Stomach smooth muscle (tissue), 2 donors: ENCODE results near the gene IL3RA.
"Not testable (repeated sequence)": the region's sequence is repeated elsewhere in the genome, so short reads cannot be mapped to it uniquely, and the experiment has no call there.

ENCODE experiments used
- H3K27ac ChIP-seq: one replicate; pipeline ENCODE4 v1.7.0; 2013; ENCODE audit warnings: mild to moderate bottlenecking, low read length, inconsistent platforms
- H3K27me3 ChIP-seq, 2 donors: one replicate each; pipeline ENCODE4 v1.7.0; 2013; ENCODE audit warnings: low read length in 2 of 2; ENCODE audit not compliant: insufficient read depth in 2 of 2, control insufficient read depth in 1 of 2
- H3K36me3 ChIP-seq, 2 donors: one replicate each; pipeline ENCODE4 v1.7.0; 2013; ENCODE audit warnings: low read length in 2 of 2; ENCODE audit not compliant: control insufficient read depth in 2 of 2, insufficient read depth in 2 of 2
- H3K4me1 ChIP-seq: one replicate; pipeline ENCODE4 v1.7.0; 2013; ENCODE audit warnings: low read length; ENCODE audit not compliant: control insufficient read depth, insufficient read depth
- H3K4me3 ChIP-seq, 2 donors: one replicate each; pipeline ENCODE4 v1.7.0; 2013; ENCODE audit warnings: low read length in 2 of 2
- H3K9ac ChIP-seq, 2 donors: one replicate each; pipeline ENCODE4 v1.7.0; 2013; ENCODE audit warnings: low read length in 2 of 2, mild to moderate bottlenecking in 1 of 2
- H3K9me3 ChIP-seq, 2 donors: one replicate each; pipeline ENCODE4 v1.7.0; 2013; ENCODE audit warnings: low read length in 2 of 2; ENCODE audit not compliant: control insufficient read depth in 2 of 2
- donor health status: healthy.
- donor health status: Pancreatic carcinoma.

IL3RA gene

DNA sequence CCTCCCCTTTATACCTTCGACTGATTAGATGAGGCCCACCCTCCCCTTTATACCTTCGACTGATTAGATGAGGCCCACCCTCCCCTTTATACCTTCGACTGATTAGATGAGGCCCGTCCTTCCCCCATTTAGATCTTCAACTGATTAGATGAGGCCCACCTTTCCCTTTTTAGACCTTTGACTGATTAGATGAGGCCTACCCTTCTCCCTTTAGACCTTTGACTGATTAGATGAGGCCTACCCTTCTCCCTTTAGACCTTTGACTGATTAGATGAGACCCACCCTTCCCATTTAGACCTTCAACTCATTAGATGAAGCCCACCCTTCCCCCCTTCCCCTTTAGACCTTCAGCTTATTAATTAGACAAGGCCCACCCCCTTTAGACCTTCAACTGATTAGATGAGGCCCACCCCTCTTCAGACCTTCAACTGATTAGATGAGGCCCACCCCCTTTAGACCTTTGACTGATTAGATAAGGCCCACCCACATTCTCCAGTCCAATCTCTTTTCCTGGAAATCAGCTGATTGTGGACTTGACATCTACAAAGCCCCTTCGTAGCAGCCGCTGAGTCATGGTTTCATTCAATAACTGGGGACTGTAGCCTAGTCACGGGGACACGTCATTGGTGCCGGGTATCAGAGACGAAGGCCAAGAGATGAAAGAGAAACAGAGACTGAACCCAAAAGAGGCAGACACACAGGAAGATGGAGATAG is 28.8 kb upstream of the IL3RA start:
- no peak overlapping the region for H3K27ac ChIP-seq
- H3K36me3 ChIP-seq = no peaks in the 10 kb centered on the region
- no peak overlapping the region for H3K9ac ChIP-seq
- H3K4me1 ChIP-seq = no peaks in the 10 kb centered on the region
- peaks cover 4 to 12% of the 10 kb centered on the region in 2 donors for H3K9me3 ChIP-seq
- no peak overlapping the region for H3K4me3 ChIP-seq
- H3K27me3 ChIP-seq = no peaks in the 10 kb centered on the region

GRCh38 chrX:1308476-1308875 is 28.1 kb upstream of the IL3RA start:
- Histone ChIP-seq H3K9me3 (peaks cover 4 to 12% of the 10 kb centered on the region in 2 donors), H3K4me1 (no peaks in the 10 kb centered on the region), H3K9ac (no peak overlapping the region), H3K27me3 (no peaks in the 10 kb centered on the region), H3K4me3 (no peak overlapping the region), H3K27ac (no peak overlapping the region), H3K36me3 (no peaks in the 10 kb centered on the region)

- H3K4me3 ChIP-seq, H3K27ac ChIP-seq, H3K27me3 ChIP-seq, H3K9ac ChIP-seq, H3K4me1 ChIP-seq, H3K36me3 ChIP-seq: not testable (repeated sequence)
- peaks cover 4 to 12% of the 10 kb centered on the region in 2 donors for H3K9me3 ChIP-seq
These were observed 27.7 kb upstream of the IL3RA start for GRCh38 chrX:1308917-1309316.

- Histone ChIP-seq H3K9ac (no peak overlapping the region), H3K36me3 (no peaks in the 10 kb centered on the region), H3K27ac (no peak overlapping the region), H3K4me3 (no peak overlapping the region), H3K4me1 (no peaks in the 10 kb centered on the region), H3K9me3 (no peaks in the 10 kb centered on the region), H3K27me3 (no peaks in the 10 kb centered on the region)
These were observed 22.8 kb upstream of the IL3RA start for GRCh38 chrX:1313788-1314187.

- Histone ChIP-seq H3K9ac (no peak overlapping the region), H3K36me3 (no peaks in the 10 kb centered on the region), H3K27me3 (no peaks in the 10 kb centered on the region), H3K9me3 (no peaks in the 10 kb centered on the region), H3K4me1 (no peaks in the 10 kb centered on the region), H3K4me3 (no peak overlapping the region), H3K27ac (no peak overlapping the region)
These were observed 20.1 kb upstream of the IL3RA start for GRCh38 chrX:1316527-1316926.

DNA sequence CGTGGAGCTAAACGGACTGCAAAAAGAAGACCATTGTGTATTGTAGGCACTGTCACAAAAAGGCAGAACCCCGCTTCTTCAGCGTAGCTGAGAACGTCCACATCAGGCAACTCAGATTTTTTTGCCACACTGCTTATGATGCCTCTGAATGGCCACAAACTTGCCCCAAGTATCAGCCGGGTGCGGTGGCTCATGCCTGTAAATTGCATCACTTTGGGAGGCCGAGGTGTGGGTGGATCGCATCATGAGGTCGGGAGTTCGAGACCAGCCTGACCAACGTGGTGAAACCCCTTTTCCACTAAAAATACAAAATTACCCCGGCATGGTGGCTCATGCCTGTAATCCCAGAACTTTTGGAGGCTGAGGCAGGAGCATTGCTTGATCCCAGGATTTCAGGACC is 14.9 kb upstream of the IL3RA start:
- H3K27me3 ChIP-seq = peaks cover 0 to 12% of the 10 kb centered on the region in 2 donors
- H3K27ac ChIP-seq = no peak overlapping the region
- H3K9me3 ChIP-seq = no peaks in the 10 kb centered on the region
- no peak overlapping the region for H3K4me3 ChIP-seq
- no peak overlapping the region for H3K9ac ChIP-seq
- no peaks in the 10 kb centered on the region for H3K36me3 ChIP-seq
- H3K4me1 ChIP-seq = no peaks in the 10 kb centered on the region

DNA sequence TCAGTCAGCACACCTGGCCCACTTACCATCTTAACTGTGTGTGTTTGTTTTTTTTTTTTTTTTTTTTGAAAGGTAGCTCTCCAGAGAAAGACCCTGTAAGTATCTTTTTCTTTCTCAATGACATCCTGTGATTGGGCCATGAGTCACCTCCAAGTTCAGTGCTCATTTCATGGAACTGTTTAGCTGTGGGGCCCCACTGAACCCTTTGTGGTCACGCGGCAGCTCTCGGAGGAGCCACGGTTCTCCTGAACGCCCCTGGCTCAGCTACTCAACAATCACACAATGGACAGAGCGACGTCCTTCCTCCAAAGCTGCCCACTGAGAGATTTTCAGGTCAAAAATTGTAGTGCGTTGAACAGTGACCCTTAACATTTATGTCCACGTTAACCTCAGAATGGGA is 14.2 kb upstream of the IL3RA start:
- no peak overlapping the region for H3K9ac ChIP-seq
- no peaks in the 10 kb centered on the region for H3K9me3 ChIP-seq
- H3K27me3 ChIP-seq = peaks cover 0 to 12% of the 10 kb centered on the region in 2 donors
- H3K4me1 ChIP-seq = no peaks in the 10 kb centered on the region
- H3K36me3 ChIP-seq = no peaks in the 10 kb centered on the region
- no peak overlapping the region for H3K4me3 ChIP-seq
- no peak overlapping the region for H3K27ac ChIP-seq

- Histone ChIP-seq H3K9me3 (no peaks in the 10 kb centered on the region), H3K4me3 (no peak overlapping the region), H3K9ac (no peak overlapping the region), H3K27ac (no peak overlapping the region), H3K36me3 (no peaks in the 10 kb centered on the region), H3K27me3 (peaks cover 0 to 14% of the 10 kb centered on the region in 2 donors), H3K4me1 (no peaks in the 10 kb centered on the region)
These were observed 13.3 kb upstream of the IL3RA start for GRCh38 chrX:1323315-1323714.

- Histone ChIP-seq H3K36me3 (no peaks in the 10 kb centered on the region), H3K27ac (no peak overlapping the region), H3K9me3 (no peaks in the 10 kb centered on the region), H3K4me3 (no peak overlapping the region), H3K9ac (no peak overlapping the region), H3K4me1 (no peaks in the 10 kb centered on the region), H3K27me3 (peaks cover 0 to 16% of the 10 kb centered on the region in 2 donors)
These were observed 11.0 kb upstream of the IL3RA start for GRCh38 chrX:1325515-1326116.

- no peak overlapping the region for H3K9ac ChIP-seq
- no peaks in the 10 kb centered on the region for H3K36me3 ChIP-seq
- H3K27me3 ChIP-seq = peaks cover 0 to 15% of the 10 kb centered on the region in 2 donors
- no peaks in the 10 kb centered on the region for H3K4me1 ChIP-seq
- H3K9me3 ChIP-seq = no peaks in the 10 kb centered on the region
- H3K27ac ChIP-seq = no peak overlapping the region
- no peak overlapping the region for H3K4me3 ChIP-seq
These were observed 8.8 kb upstream of the IL3RA start for GRCh38 chrX:1327651-1328304.

DNA sequence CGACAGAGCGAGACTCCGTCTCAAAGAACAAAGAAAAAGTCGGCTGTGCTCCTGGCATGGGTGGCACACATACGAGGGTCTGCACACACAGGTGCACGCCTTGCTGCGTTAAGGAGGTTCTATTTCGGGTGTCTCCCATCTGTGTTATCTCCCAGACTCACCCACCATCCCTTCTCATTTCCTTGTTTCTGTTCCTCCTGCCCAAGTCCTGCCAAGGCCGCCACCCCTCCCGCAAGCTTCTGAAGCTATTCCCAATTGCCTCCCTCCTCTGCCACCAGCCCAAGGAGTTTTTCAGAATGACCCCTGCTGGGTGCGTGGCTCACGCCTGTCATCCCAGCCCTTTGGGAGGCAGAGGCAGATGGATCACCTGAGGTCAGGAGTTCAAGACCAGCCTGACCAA is 6.0 kb upstream of the IL3RA start:
- no peak overlapping the region for H3K27ac ChIP-seq
- H3K4me3 ChIP-seq = no peak overlapping the region
- H3K4me1 ChIP-seq = no peaks in the 10 kb centered on the region
- no peaks in the 10 kb centered on the region for H3K36me3 ChIP-seq
- no peaks in the 10 kb centered on the region for H3K9me3 ChIP-seq
- H3K9ac ChIP-seq = no peak overlapping the region
- peaks cover 0 to 8% of the 10 kb centered on the region in 2 donors for H3K27me3 ChIP-seq
